Tracheal epithelial cell (primary cell): ENCODE measurements around the gene MBNL2. TPM values are rescaled to one million over a fixed set of nuclear protein-coding genes. Genes with fewer than 3 reads are reported as not detected.

Source experiments
- total RNA-seq: library from RNA; depleted of rRNA; stranded (reverse); fragments of >200 nt; gene quantifications from 2 replicates; pipeline ENCODE4 v1.2.1, GENCODE V29; 2014

The MBNL2 gene, protein sequence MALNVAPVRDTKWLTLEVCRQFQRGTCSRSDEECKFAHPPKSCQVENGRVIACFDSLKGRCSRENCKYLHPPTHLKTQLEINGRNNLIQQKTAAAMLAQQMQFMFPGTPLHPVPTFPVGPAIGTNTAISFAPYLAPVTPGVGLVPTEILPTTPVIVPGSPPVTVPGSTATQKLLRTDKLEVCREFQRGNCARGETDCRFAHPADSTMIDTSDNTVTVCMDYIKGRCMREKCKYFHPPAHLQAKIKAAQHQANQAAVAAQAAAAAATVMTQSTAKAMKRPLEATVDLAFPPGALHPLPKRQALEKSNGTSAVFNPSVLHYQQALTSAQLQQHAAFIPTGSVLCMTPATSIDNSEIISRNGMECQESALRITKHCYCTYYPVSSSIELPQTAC
- 23.9 and 26.9 TPM in 2 replicates for total RNA-seq

DNA sequence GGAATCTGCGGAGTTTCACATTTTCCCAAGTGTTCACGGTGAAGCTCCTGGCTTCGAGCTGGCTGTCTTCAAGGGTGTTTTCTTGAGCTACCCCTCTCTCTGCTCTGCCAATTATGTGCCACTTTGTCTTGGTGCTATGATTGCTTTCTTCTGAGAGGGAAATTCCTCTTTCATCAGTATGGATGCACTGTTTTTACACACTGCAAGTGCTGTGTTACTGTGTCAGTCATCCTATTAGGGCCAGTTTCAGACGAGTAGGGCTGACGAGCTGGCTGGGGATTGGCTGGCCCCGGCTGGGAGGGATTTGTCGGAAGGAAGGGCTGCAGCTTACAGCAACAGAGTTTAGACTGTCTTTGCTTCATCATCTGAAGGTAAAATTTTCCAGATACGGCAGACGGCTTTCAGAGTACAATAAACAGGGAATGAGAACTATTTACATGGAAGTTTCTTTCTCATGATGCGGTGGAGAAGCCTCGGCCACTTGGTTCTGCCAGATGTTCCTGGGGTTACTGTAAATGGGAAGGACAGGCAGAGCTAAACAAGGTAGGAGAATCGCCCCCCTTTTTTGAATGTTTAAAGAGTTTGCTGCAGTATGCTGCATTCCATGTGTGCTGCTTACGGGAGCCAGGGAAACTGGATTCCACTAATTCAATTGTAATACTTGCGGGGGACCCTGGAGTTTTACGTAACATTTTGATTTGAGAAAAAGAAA, at the start of gene MBNL2:
TSS of gene MBNL2 (plus strand) at position 345 of the 712 bp plus-strand sequence. CDS start 53,903 bp downstream, outside the sequence.

DNA sequence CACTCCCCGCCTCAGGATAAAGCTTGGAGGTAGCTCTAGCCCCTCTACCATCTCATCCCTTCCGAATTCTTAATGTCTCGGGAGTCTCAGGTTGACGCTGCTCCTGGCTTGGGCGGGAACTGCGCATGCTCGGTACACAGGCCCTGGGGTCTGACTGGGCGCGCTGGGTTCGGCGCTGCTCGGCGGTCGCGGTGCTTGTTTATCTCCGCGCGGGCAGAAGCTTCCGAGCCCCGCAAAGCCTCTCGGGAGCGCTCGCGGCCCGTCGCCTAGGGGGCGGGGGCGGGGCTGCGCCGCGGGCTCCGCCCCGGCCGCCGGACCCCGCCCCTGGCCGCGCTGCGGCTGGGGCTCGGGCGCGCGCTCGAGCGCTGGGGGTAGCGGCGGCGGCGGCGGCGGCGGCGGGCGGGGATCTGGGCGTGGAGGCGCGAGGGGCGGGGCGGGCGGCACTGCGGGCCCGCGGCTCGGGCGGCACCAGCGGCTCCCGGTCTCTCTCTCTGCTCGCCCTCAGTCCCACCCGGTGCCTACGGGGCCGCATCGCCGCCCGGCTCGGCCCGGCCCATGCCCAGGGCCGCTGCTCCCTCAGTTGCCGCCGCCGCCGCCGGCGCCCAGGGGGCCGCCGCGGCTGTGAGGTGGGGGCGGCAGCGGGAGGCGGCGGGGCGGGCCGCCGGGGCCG, 211.7 kb downstream of the MBNL2 start, which contains the start of gene RAP2A:
TSS of gene RAP2A (plus strand) at position 443 of the 670 bp plus-strand sequence. CDS start 302 bp downstream, outside the sequence.

Other genes starting within 250 kb of the MBNL2 start
- gene OXGR1, start 227.9 kb upstream of the MBNL2 start, total RNA-seq = not detected in 2 replicates
- 35.6 and 37.1 TPM in 2 replicates for gene RAP2A, start 211.8 kb downstream of the MBNL2 start, total RNA-seq